ENCODE results near the gene USP17L25.
"Not testable (repeated sequence)": the region's sequence is repeated elsewhere in the genome, so short reads cannot be mapped to it uniquely, and the experiment has no call there.

GRCh38 chr4:9350866-9351265 lies 21.2 kb downstream of the USP17L25 start:
- TF ChIP-seq, protein P1, sequence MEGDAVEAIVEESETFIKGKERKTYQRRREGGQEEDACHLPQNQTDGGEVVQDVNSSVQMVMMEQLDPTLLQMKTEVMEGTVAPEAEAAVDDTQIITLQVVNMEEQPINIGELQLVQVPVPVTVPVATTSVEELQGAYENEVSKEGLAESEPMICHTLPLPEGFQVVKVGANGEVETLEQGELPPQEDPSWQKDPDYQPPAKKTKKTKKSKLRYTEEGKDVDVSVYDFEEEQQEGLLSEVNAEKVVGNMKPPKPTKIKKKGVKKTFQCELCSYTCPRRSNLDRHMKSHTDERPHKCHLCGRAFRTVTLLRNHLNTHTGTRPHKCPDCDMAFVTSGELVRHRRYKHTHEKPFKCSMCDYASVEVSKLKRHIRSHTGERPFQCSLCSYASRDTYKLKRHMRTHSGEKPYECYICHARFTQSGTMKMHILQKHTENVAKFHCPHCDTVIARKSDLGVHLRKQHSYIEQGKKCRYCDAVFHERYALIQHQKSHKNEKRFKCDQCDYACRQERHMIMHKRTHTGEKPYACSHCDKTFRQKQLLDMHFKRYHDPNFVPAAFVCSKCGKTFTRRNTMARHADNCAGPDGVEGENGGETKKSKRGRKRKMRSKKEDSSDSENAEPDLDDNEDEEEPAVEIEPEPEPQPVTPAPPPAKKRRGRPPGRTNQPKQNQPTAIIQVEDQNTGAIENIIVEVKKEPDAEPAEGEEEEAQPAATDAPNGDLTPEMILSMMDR (IDR thresholded peaks at IDR 0.05; ENCODE audit: extremely low read depth in 1 of 2, insufficient read depth in 1 of 2, low read depth in 1 of 2, low read length in 2 of 2), result not testable (repeated sequence)
- not testable (repeated sequence) for TF ChIP-seq MAX (IDR thresholded peaks at IDR 0.05; ENCODE audit: insufficient read depth, insufficient read length); POLR2AphosphoS5 (IDR thresholded peaks at IDR 0.05; ENCODE audit: insufficient read depth, low read depth, low read length); EZH2 (IDR thresholded peaks at IDR 0.05; ENCODE audit: borderline replicate concordance, low read depth, low read length, severe bottlenecking)
